ENCODE results near the gene ECE1.

- TF ChIP-seq CTCF (IDR thresholded peaks at IDR 0.05) (no peak), POLR2A (IDR thresholded peaks at IDR 0.05) (no peak)
These were observed 49.6 kb downstream of the ECE1 start for GRCh38 chr1:21240706-21241105.
